Ammon's horn (tissue), 1 donor: Measurements from ENCODE around the gene DOCK3.
"Not testable (repeated sequence)": the region's sequence is repeated elsewhere in the genome, so short reads cannot be mapped to it uniquely, and the experiment has no call there.

Experiments used
- DNase-seq: peaks from one replicate; pipeline ENCODE4 v3.0.0-alpha.2; 2016; ENCODE audit warnings: low spot score

DOCK3 gene

DNA sequence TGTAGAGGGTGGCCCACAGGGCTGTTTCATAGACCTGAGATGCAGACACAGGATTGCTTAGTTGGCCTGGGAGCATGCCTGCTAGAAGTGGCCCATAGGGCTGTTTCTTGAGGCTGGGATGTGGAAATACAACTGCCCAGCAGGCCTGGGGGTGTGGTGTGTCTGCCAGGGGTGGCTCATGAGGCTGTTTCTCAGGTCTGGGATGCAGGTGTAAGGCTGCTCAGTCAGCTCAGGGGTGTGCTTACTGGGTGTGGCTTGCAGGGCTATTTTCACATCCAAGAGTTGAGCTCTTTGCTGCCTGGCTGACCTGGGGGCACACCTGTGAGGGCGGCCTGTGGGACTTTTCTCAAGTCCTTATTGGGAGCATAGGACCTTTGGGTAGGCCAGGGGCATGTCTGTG, 131.3 kb downstream of the DOCK3 start:
- DNase-seq: no peak

DNA sequence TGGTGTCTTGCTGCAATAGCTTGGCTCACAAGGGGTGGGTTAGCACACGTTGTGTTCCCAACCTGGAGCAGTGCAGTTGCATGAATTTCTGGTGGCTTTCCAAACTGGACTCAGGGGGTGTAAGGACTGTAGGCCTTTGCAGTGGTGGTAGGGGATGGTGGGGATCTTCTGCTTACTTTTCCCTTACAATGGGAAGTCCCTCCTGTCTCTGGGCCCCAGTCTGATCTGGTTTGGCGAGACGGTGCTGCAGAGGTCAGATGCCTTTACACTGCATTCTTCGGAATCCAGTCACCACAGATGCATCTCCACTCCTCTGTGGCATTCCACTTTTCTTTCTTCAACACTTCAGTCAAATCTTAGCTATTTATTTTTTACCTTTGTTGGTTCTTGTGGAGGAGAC, 132.1 kb downstream of the DOCK3 start:
- no peak for DNase-seq

DNA sequence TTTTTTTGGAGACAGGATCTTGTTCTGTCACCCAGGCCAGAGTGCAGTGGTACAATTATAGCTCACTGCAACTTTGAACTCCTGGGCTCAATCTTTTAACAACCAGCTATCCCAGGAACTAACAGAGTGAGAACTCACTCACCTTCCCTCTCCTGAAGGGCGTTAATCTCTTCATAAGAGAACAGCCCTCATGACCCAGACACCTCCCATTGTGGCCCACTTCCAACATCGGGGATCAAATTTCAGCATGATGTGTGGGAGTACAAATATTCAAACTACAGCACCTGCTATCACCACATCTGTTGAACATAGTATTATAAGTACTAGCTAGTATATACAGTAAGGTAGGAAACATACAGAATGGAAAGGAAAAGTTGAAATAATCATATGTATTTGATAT, 132.5 kb downstream of the DOCK3 start:
- DNase-seq: no peak

DNA sequence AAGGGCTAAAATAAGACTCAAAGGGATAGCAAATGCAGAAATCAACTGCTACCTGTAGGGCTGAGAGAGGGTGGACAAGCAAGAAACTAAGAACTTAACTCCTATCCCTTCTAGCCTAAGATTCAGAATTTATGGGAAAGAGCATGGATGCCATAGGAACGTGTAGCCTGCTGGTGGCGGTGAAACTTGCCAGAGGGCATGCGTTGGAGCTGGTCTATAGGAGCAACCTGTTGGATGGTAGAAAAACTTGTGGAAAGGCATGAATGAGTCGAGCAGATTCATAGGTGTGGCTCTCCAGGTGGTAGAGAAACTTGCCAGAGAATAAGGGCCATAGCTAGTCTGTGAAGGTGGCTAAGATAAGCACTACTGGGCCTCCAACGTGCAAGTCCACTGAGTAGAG, 137.2 kb downstream of the DOCK3 start:
- DNase-seq: no peak

DNA sequence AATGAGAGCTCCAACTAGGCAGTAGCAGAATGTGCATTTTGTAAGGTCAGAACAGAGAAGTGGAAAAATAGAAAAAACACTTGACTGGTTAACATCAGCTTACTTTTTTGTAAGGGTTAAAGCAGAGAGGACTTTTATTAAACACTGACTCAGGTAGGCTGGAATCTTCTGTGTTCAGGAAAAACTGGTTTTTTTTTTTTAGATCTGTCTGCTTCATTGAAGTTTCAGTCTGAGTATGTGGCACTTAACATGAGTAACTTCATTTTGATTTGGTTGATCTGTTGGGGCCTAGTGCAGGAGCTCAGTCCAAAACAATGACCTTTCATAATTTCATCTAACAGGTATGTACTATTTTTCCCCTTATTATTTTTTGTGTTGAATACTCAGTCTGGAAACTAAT, 141.1 kb downstream of the DOCK3 start:
- no peak for DNase-seq

DNA sequence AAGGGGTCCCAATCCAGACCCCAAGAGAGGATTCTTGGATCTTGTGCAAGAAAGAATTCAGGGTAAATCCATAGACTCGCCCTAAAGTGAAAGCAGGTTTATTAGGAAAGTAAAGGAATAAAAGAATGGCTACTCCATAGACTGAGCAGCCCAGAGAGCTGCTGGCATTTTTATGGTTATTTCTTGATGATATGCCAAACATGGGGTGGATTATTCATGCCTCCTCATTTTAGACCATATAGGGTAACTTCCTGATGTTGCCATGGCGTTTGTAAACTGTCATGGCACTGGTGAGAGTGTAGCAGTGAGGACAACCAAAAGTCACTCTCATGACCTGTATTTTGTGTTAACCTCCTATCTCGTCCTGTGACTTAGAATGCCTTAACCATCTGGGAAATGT, 142.2 kb downstream of the DOCK3 start:
- no peak for DNase-seq

DNA sequence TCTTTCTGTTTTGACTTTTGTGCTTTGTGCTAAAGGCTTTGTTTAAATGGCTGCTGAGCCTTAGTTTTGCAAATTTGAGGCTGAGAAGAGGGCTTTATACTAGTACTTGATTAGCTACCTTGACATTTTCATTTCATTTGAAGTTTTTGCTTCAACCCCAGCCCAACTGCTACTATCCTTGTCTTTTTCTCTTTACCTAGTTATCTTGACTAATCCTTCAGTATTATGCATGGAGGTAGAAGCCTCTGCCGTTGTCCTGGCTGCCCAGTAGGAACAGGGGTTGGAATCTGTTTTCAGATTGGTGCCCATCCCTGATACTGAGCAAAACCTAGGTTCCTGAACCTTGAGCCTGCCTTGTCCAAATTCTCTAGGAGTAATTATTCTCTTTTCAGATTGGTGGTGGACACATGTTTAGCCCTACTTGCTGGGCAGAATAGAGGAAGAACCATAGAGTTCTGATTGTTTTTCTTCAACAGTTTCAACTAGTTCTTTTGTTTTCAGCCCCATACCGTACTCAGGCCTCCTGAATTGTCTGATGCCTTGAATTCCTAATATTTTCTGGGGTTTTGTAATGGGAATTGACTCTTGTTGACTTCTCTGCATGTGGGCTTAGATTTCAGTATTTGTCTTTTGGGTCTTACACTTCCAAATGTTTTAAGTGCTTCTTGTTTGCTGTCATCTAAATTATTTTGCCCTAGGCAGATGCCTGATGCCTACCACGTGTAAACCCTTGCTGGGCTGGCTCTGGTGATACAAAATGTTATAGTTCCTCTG, 143.2 kb downstream of the DOCK3 start:
- DNase-seq: no peak

DNA sequence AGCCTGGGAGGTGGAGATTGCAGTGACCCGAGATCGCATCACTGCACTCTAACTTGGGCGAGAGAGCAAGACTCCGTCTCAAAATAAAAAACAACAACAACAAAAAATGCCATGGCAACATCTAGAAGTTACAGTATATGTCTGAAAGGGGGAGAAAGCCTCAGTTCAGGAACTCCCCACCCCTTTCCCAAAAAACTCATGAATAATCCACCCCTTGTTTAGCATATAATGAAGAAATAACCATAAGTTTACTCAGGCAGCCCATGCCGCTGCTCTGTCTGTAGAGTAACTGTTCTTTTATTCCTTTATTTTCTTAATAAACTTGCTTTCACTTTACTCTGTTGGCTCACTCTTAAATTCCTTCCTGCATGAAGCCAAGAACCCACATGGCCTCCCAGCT, 145.2 kb downstream of the DOCK3 start:
- no peak for DNase-seq

DNA sequence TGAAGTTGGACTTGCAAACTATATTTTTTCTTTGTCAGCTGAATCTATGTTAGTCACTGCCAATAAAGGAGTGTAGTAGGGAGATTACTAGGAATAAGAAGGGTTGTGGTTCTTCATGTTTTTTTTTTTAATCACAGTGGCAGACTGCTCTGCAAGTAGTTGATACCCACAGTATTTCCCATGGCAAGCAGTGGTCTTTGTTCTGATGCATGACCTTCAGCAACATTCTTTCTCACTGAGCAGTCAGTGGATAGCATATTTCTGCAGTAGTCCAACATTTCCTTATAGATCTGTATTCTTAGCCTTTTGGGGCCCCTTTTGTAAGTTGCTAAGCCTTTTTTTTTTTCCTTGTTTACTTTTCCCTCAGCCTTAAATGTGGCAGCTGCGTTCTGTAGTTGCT, 151.1 kb downstream of the DOCK3 start:
- DNase-seq: no peak

DNA sequence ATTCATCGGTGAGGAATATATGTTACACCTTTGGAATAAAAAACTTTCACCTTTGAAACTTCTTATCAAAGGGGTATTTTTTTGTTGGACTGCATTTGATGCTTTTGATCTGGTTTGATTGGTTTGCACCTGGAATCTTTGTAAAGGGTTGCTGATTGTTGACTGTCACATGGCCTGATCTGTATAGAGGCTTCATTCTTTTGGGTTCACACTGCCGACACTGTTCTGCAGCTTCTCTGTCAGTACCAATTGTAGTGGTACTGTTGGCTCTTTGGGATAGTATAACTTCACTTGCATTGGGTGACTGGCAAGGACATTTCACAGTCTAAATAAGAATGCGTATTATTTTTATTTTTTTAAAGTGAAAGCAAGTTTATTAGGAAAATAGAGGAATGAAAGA, 155.7 kb downstream of the DOCK3 start:
- DNase-seq: peak; percentile 85

DNA sequence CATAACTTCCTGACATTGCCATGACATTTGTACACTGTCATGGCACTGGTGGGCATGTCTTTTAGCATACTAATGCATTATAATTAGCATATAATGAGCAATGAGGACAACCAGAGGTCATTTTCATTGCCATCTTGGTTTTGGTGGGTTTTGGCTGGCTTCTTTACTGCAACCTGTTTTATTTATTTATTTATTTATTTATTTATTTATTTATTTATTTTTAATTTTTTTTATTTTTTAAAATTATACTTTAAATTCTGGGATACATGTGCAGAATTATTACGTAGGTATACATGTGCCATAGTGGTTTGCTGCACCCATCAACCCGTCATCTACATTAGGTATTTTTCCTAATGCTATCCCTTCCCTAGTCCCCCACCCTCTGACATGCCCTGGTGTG, 156.3 kb downstream of the DOCK3 start:
- not testable (repeated sequence) for DNase-seq

DNA sequence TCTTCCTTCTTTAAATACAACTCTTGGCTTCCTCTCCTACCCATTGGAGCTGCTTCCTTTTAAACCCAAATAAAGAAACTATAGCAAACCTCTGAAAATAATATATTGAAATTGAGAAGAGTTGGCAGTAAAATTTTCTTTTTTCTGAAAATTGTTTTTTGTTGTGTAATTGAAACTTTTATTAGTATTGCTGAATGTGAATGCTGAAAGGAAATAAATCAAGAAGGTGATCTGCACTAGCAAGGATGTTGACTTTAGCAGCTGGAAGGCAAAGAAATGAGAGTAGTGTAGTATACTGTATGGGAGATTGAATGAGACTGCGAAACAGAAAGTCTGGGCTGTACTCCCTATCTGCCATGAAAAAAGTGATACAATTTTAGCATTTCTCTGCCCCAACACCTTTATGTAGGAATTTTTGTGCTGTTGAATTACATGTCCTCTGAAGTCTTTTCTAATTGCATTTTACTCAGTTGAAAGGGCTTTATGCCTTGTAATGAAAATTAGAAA, 166.3 kb downstream of the DOCK3 start:
- no peak for DNase-seq

DNA sequence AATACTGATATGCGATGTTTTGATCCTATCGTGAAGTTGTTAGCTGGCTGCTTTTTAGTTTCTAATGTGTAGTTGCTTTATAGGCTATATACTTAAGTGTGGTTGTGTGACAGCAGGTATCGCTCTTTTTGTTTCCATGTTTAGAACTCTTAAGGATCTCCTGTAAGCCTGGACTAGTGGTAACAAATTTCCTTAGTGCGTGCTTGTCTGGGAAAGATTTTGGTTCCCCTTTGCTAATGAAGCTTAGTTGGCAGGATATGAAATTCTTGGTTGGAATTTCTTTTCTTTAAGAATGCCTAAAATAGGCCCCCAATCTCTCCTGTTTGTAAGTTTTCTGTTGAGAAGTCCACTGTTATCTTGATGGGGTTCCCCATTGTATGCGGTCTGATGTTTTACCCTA, 173.6 kb downstream of the DOCK3 start:
- no peak for DNase-seq

DNA sequence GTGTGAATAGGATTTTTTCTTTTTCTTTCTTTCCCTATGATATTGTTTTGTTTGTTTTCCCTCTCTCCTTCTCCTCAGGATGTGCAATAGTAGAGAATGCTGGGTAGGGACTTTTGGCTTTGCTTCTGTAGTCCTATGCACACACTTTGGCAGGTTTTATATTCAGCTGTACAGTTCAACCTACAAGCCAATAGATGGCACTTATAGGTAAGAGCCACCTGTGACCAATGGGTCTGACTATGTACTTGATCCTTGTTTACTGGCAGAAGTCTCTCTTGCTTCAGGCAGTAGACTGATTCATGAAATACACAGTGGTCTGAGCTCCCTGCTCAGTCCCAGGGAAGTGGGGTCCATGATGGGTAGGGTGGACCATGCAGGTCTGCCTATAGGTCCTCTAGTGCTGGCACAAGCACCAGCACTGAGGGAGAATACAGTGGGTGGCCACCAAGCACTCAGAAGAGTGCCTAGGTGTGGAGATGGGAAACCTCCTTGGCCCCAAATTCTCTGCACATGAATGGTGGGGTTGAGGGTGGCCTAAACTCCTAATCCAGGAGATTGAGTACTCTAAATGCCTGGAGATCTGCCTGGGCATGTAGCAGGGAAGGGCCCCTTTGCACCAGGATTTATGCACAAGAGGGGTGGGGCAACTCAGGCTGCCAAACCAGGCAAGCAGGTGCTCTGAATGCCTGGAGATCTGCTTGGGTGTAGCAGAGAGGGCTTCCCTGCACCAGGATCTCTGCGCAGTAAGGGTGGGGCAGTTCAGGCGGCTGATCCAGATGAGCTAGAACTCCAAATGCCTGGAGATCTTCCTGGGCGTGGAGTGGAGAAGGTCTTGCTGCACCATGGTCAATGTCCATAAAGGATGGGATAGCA, 176.1 kb downstream of the DOCK3 start:
- no peak for DNase-seq

DNA sequence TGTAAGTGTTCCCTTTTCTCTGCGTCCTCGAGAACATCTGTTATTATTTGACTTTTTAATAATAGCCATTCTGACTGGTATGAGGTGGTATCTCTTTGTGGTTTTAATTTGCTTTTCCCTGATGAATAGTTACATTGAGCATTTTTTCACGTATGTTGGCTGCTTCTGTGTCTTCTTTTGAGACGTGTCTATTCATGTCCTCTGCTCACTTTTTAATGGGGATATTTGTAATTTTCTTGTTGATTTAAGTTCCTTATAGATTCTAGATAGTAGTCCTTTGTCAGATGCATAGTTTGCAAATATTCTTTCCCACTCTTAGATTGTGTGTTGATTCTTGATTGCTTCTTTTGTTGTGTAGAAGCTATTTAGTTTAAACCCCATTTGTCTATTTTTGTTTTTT, 179.2 kb downstream of the DOCK3 start:
- DNase-seq: no peak

DNA sequence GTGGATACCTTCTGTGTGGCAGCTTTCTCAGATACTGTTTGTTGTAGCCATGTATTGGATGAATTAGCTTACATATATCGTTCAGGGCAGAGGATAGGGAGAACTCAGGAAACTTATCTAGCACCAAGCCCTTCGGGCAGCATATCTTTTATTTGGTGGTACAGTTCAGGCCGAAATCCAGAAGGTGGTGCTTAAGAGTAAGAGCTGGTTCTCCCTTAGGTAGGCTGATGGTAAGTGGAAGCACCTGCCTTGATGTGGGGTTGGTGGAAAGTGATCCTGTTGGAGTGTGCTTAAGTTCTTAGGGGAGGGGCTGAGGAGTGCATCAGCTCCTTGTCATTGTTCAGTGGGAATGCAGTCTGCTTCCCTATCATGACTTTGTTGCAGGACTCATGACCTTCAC, 187.5 kb downstream of the DOCK3 start:
- no peak for DNase-seq

DNA sequence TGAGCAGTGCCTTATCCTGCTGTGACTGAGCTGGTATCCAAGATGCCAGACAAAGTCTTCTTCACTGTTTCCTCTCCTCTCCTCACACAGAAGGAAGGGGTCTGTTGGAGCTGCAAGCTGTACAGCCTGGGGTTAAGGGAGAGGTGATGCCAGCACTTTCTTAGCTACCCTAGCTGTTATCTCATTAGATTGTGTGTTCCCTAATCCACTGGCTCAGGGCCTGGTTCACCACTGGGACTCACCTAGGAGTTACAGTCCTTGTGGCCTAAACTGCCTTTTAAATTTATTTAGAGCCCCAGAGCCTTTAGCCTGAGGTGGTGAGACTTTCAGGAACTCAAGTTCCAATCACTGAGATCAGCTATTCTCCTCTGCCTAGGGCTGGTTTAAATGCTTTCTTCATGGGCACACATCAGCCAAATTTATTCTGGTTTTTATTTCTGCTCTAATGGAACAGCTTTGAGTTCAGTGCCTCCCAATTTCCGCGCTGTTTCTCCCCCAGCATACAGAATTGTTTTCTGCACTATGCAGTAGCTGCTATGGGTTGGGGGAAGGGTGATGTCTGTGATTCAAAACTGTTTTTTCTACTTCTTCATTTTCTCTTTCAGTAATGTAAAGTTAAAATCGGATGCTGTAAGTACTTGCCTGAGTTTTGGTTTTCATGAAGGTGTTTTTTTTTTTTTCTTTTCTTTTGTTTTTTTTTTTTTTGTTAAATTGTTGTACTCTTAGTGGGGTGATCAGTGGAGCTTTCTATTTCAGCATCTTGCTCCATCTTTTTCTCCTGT, 198.8 kb downstream of the DOCK3 start:
- DNase-seq: no peak

DNA sequence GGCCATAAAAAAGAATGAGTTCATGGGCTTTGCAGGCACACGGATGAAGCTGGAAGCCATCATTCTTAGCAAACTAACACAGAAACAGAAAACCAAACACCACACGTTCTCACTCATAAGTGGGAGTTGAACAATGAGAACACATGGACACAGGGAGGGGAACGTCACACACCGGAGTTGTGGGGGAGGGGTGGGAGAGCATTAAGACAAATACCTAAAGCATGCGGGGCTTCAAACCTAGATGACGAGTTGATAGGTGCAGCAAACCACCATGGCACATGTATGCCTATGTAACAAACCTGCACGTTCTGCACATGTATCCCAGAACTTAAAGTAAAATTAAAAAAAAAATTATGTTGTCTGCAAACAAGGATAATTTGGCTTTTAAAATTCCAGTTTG, 200.1 kb downstream of the DOCK3 start:
- not testable (repeated sequence) for DNase-seq

DNA sequence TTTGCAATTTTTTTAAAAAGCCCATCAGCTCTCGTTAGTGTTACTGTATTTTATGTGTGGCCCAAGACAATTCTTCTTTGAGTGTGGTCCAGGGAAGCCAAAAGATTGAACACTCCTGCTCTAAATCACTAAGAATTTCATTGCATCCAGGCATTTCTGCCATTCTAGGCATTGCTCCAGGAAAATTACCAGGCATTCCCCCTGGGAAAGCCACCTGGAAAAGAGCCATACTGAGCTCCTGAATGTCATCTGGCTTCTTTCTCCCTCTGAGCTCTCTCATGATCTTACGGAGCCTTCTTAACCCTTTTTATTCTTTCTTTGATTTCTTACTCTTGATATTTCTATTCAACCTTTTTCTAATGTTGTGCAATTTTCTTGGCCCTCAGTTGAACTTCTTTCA, 202.2 kb downstream of the DOCK3 start:
- DNase-seq: no peak

DNA sequence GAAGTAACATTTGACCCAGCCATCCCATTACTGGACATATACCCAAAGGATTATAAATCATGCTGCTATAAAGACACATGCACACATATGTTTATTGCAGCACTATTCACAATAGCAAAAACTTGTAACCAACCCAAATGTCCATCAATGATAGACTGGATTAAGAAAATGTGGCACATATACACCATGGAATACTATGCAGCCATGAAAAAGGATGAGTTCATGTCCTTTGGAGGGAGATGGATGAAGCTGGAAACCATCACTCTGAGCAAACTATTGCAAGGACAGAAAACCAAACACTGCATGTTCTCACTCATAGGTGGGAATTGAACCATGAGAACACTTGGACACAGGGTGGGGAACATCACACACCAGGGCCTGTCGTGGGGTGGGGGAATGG, 208.0 kb downstream of the DOCK3 start:
- not testable (repeated sequence) for DNase-seq

DNA sequence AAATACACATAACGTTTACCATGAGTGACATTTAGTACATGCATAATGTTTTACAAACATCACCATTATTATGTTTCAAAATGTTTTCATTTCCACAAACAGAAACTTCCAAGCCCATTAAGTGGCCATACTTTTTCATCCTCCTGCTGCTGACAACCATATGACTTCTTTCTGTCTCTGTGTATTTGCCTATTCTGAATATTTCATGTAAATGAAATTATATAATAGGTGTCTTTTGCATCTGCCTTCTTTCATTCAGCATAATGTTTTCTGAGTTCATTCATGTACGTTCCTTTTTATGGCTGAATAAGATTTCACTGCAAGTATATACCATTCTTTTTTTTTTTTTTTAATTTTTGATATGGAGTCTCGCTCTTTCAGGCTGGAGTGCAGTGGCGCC, 209.0 kb downstream of the DOCK3 start:
- no peak for DNase-seq

DNA sequence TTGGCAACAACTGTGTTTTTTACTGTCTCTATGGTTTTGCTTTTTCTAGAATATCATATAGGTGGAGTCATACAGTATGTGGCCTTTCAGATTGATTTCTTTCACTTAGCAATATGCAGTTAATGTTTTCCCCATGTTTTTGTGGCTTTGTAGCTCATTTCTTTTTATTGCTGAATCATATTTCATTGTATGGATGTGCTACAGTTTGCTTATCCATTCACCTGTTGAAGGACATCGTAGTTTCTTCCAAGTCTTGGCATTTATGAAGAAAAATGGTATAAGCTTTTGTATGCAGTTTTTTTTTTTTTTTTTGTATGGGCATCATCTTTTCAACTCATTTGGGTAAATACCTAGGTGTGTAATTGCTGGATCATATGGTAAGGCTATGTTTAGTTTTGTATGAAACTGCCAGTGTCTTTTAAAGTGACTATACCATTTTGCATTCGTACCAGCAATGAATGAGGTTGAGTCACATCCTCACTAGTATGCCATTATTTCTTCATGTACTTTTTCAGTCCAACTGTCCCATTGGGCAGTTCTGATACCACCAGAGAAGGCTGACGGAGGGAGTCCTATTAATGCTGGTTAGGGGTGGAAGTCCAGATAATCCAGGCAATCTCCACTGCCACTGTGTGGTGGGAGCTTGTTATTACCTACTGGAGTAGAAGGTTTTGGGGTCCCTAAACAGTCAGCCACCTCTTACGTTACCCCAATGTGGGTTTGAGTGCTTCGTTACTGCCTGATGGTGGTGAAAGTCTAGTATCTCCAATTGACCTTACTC, 210.5 kb downstream of the DOCK3 start:
- peak; percentile 7 for DNase-seq
